Measurements from ENCODE around the gene PCYT2.
"Not testable (repeated sequence)": the region's sequence is repeated elsewhere in the genome, so short reads cannot be mapped to it uniquely, and the experiment has no call there.

Gene PCYT2

DNA sequence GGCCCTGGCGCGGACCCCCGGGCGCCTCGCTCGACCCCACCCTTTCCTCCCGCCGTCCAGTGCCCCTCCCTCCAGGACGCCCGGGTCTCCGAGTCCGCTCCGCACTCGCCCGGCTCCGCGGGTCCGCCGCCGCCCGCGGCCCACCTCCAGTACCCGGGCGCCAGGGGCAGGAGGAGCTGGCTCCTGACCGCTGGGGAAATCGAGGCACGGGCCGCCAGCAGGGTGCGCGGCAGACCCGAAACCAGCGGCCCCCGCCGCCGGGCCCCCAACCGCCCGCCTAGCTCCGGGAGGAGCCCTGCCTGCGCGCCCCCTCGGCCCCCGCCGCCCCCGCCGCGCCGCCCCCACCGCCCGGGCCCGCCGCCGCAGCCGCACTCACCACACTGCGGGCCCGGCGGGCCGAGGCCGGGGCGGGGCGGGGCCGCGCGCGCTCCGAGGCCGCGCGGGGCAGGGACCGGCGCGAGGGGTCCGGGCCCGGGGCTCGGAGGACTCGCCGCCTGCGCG is 16.0 kb upstream of the PCYT2 start:
- Mint-ChIP-seq H3K27ac (peak overlapping the region; percentile 79), H3K36me3 (ENCODE audit: low read depth) (peaks cover 3% of the 10 kb centered on the region), H3K4me1 (ENCODE audit: low read depth) (peaks cover 15% of the 10 kb centered on the region), H3K9me3 (no peaks in the 10 kb centered on the region), H3K4me3 (peak overlapping the region; percentile 57), H3K27me3 (ENCODE audit: low read depth) (peaks cover 3% of the 10 kb centered on the region)
- DNase-seq (ENCODE audit: low spot score) = peak; percentile 36

DNA sequence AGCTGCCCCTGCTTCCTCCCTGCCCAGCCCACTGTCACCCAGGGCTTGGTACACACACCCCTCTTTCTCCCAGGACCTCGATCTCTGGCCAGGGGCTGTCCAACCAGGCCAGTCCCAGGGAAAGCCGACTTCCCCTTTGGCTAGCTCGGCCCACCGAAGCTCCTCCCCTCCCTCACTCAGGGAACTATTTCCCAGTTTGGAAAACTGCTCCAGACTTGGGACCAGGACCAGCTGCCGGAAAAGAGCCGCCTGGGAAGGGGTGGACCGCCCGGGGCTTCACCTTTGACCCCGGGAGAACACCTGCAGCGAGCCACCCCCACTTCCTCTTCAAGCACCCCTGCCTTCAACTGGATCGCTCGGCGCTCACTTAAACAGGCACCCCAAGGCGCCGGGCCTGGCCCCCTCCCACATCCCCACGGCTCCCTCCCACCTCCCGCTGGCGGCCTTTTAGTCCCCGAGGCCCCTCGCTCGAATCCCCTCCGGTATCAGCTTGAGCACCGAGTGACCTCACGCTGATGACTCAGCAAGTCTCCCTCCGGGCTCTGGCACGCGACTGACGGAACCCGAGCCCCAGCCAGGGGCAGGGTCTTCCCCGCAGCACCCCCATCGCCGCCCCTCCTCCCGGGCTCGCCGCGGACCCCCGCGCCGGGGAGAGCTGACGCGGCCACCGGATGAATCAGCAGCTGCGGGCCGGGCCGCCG is 15.4 kb upstream of the PCYT2 start:
- Mint-ChIP-seq H3K27me3 (ENCODE audit: low read depth) (peaks cover 3% of the 10 kb centered on the region), H3K27ac (peak overlapping the region; percentile 87), H3K36me3 (ENCODE audit: low read depth) (peaks cover 5% of the 10 kb centered on the region), H3K9me3 (no peaks in the 10 kb centered on the region), H3K4me1 (ENCODE audit: low read depth) (peaks cover 15% of the 10 kb centered on the region), H3K4me3 (peak overlapping the region; percentile 94)
- DNase-seq (ENCODE audit: low spot score) = peak; percentile 63

DNA sequence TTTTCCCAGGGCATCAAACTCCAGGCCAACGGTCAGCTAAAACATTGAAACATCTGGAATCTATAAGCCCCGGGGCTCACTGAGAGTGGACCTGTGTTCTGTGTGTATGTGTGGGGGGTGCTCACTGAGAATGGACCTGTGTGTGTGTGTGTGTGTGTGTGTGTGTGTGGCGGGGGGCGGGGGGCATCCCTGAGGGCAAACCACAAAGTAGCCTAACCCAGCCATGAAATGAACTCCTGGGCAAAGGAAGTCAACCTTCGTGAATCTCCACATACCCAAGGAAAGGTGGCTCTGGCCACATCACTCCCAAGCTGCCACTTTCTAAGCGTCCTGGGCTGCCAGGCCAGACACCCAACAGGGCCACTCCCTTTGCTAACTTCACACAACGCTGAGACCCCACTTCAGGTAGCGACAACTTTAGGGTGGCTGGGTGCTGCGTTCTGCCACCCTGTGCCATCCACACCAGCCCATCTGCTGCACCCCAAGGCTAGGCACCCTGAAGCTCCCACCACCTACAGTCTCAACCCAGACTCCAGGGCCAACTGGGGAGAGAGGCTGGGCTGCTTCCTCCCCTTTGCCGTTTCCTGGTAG is 14.8 kb upstream of the PCYT2 start:
- peaks cover 3% of the 10 kb centered on the region for H3K27me3 Mint-ChIP-seq (ENCODE audit: low read depth)
- H3K4me1 Mint-ChIP-seq (ENCODE audit: low read depth) = peaks cover 15% of the 10 kb centered on the region
- DNase-seq (ENCODE audit: low spot score) = no peak
- peak overlapping the region; percentile 87 for H3K27ac Mint-ChIP-seq
- peak overlapping the region; percentile 94 for H3K4me3 Mint-ChIP-seq
- no peaks in the 10 kb centered on the region for H3K9me3 Mint-ChIP-seq
- H3K36me3 Mint-ChIP-seq (ENCODE audit: low read depth) = peaks cover 8% of the 10 kb centered on the region

DNA sequence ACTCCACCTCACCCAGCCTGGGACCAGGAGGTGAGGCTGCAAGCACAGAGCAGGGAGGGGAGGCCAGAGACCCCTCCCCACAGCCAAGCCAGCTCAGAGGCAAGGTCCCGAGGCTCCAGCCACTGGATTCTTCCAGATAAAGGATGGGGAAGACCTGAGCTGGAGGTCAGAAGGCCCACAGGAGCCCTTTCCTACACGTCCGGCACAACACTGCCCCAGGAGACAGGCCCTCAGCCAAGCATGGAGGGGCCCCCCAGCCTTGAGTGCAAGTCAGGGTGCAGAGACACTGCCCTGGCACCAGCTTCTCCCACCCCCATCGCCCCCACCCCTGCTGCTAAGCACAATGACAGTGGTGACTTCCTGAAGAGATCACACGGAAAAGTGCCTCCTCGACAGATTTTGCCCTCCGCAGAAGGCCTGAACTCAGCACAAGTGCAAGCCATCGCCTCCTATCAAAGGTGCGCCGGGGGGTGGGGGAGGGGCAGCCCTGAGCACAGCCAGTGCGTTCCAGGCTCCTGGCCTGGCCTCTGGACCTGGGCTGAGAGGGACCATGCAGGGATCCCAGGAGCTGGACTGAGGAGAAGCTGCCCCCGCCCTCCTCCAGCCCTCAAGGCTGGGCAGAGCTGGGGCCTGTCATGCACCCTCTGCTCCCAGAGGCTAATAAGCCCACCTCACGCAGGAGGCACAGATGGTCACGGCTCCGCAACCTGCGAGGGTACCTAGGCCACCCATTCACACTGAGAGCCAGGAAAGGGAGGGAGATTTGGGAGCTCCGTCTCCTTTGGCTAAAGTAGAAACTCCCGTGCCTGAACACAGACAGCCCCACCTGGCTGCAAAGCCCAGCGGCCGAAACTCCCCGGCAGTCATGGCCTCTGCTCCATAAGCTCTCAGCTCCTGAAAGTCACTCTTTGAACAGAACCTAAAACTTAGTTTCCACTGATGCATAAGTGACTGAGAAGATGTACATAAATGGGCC is 13.6 kb upstream of the PCYT2 start:
- no peak for DNase-seq (ENCODE audit: low spot score)
- Mint-ChIP-seq H3K9me3 (no peaks in the 10 kb centered on the region), H3K4me1 (ENCODE audit: low read depth) (peaks cover 17% of the 10 kb centered on the region), H3K27ac (peak overlapping the region; percentile 87), H3K36me3 (ENCODE audit: low read depth) (peaks cover 8% of the 10 kb centered on the region), H3K27me3 (ENCODE audit: low read depth) (peaks cover 3% of the 10 kb centered on the region), H3K4me3 (peak overlapping the region; percentile 66)

DNA sequence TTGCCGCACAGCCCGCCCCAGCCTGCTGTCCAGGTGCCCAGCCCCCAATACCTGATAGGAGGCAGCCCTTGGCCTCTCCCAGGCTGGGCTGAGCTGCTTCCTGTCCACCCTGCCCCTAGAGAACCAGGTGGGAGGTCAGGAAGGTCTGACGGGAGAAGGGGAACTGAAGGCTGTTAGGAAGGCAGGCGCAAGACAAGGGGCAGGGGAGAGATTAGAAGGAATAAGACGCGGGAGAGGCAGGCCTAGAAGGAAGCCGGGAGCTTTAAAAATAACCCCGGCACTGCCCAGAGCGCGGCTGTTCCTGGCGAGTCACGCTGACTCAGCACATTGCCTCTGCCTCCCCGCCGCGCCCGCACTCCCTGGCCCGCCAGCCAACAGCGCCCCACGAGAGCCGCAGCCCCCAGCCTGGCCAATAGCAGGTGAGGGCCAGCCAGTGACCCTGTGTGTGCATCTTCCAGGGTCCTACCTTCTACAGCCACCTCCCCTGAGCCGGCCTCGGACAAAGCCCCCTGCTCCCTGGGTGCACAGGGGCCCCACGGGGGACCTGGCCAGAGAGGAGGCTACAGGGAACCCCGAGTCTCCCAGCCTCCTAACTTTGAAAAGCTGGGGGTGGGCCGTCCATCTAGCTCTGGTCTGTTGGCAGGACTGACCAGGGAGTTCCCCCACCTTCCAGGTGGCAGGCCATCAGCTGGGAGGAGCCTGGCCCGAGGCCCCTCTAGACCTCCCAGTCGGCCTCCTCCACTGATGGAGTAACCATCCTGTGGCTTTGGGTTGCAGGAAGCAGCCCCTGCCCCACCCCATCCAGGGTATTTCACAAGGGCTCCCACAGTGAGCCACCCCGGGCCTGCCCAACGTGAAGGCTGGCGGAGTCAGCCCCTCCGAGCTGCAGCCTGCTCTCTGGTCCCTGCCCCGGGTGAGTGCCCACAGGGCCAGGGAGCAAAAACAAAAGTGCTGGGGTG is 12.4 kb upstream of the PCYT2 start:
- no peaks in the 10 kb centered on the region for H3K27me3 Mint-ChIP-seq (ENCODE audit: low read depth)
- peaks cover 12% of the 10 kb centered on the region for H3K36me3 Mint-ChIP-seq (ENCODE audit: low read depth)
- H3K9me3 Mint-ChIP-seq = no peaks in the 10 kb centered on the region
- no peak for DNase-seq (ENCODE audit: low spot score)
- peak overlapping the region; percentile 77 for H3K27ac Mint-ChIP-seq
- H3K4me1 Mint-ChIP-seq (ENCODE audit: low read depth) = peaks cover 27% of the 10 kb centered on the region
- peak overlapping the region; percentile 9 for H3K4me3 Mint-ChIP-seq

DNA sequence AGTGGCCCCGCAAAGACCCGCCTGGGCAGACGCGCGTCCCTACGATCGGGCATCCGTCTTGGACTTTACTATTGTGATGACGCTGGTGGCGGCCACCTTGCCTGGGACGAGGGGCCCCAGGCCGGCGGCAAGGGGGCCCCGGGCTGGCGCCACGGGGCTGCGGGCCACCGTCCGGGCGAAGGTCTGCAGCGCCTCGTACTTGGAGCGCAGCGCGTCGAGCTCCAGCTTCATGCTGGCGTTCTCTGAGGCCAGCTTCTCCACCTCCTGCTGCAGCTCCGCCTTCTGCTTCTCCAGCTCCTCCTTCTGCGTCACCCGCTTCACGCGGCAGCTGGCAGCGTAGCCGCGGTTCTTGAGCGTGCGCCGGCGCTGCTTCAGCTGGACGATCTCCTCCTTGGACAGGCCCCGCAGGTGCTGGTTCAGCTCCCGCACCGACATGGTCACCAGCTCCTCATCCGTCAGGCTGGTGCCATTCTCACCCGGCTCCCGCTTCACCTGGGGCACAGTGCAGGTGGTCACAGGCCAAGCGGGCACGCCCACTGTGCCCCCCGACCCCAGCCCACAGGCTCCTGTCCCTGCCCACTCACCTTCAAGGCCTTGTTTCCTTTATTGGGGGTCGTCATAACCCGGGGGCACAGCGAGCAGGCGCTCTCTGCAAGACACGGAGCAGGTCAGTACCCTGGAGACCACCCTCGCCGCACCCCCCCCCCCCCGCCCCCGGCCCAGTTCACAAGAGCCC is 11.5 kb upstream of the PCYT2 start:
- Mint-ChIP-seq H3K4me3 (no peak overlapping the region), H3K36me3 (ENCODE audit: low read depth) (peaks cover 12% of the 10 kb centered on the region), H3K27ac (no peak overlapping the region), H3K9me3 (no peaks in the 10 kb centered on the region), H3K27me3 (ENCODE audit: low read depth) (no peaks in the 10 kb centered on the region), H3K4me1 (ENCODE audit: low read depth) (peaks cover 31% of the 10 kb centered on the region)
- no peak for DNase-seq (ENCODE audit: low spot score)

DNA sequence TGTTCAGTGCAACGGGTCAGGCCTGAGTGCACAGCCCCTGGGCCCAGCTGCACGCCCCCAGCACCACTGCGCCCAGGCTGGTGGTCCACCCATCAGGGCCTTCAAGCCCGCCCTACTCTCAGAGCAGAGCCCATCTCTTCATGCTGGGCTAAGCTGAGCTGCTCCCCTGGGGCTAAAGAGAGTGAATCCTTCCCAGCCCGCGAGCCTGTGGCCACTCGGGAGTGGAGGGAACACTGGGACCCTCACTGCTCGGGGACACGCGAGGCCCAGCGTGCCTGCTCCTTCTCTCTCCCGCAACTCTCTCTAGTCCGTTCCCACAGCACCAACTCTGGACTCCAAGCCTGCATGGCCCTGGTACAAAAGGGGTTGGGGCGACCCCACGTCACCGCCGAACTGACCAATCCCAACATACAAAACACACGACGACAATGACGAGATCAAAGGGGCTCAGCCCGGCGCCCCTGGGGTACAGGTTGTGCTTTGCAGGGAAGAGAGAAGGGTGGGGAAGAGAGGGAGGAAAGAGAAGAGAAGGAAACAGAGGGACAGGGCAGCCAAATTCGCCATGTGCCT is 10.9 kb upstream of the PCYT2 start:
- H3K36me3 Mint-ChIP-seq (ENCODE audit: low read depth) = peaks cover 15% of the 10 kb centered on the region
- no peak for DNase-seq (ENCODE audit: low spot score)
- peak overlapping the region; percentile 26 for H3K27ac Mint-ChIP-seq
- no peak overlapping the region for H3K4me3 Mint-ChIP-seq
- H3K27me3 Mint-ChIP-seq (ENCODE audit: low read depth) = no peaks in the 10 kb centered on the region
- peaks cover 34% of the 10 kb centered on the region for H3K4me1 Mint-ChIP-seq (ENCODE audit: low read depth)
- H3K9me3 Mint-ChIP-seq = no peaks in the 10 kb centered on the region

DNA sequence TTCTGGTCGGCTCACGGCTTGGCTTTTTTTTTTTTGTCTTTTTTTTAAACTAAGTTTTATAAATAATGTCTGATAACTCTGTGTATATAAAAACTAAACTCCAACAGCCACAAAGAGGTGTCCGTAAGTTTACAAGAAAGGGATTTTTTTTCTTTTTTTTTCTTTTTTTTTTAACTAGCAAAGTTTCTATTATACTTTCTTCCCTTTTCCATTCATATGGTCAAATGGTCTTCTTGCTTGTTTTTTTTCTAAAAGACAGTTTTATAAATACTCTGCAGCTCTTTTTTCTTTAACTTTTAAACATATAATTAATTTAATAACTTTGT is 10.3 kb upstream of the PCYT2 start:
- H3K27me3 Mint-ChIP-seq (ENCODE audit: low read depth) = no peaks in the 10 kb centered on the region
- H3K36me3 Mint-ChIP-seq (ENCODE audit: low read depth) = peaks cover 19% of the 10 kb centered on the region
- no peak overlapping the region for H3K4me3 Mint-ChIP-seq
- no peak overlapping the region for H3K27ac Mint-ChIP-seq
- DNase-seq (ENCODE audit: low spot score) = no peak
- peaks cover 38% of the 10 kb centered on the region for H3K4me1 Mint-ChIP-seq (ENCODE audit: low read depth)
- H3K9me3 Mint-ChIP-seq = no peaks in the 10 kb centered on the region

DNA sequence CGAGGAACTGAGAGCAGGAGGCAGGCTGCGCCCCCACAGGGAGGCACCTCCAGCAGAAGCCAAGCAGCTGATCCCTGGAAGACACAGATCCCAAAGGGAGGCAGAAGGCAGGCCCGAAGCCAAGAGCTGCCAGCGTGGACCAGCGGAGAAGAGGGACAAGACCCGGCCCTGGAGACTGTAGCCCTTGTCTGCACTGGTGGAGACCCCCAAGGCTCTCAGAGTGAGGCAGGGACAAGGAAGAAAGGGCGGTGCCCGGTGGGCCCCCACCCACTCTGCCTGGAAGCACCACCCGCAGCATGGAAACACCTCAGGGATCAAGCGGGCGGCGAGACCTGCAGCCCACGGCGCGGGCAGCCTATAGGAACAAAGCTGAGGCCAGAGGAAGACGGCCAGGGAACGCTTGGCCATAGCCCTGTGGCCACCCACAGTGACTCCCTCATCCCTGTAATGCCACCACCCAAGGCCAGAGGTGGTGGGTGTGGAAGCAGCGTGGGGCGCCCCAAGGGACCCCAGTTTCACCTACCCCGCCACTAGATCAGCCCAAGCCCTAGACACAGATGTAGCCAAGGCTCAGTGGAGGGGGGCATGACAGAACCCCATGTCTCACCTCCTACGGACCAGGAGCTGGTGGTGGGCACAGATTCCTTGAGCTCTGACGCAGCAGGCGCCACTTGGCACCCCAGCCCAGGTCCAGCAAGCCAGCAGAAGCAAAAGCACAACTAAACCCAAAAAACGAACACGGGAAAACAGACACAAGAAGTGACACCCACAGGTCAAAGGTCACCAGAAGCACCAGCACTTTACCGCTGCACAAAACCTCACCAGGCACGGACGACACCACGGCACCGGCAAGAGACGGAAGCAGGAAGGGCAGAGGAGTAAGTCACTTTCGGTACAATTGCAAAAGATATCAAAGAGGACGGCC is 9.7 kb upstream of the PCYT2 start:
- Mint-ChIP-seq H3K27ac (no peak overlapping the region), H3K27me3 (ENCODE audit: low read depth) (no peaks in the 10 kb centered on the region), H3K4me1 (ENCODE audit: low read depth) (peaks cover 35% of the 10 kb centered on the region), H3K4me3 (no peak overlapping the region), H3K36me3 (ENCODE audit: low read depth) (peaks cover 19% of the 10 kb centered on the region), H3K9me3 (no peaks in the 10 kb centered on the region)
- DNase-seq (ENCODE audit: low spot score) = no peak

DNA sequence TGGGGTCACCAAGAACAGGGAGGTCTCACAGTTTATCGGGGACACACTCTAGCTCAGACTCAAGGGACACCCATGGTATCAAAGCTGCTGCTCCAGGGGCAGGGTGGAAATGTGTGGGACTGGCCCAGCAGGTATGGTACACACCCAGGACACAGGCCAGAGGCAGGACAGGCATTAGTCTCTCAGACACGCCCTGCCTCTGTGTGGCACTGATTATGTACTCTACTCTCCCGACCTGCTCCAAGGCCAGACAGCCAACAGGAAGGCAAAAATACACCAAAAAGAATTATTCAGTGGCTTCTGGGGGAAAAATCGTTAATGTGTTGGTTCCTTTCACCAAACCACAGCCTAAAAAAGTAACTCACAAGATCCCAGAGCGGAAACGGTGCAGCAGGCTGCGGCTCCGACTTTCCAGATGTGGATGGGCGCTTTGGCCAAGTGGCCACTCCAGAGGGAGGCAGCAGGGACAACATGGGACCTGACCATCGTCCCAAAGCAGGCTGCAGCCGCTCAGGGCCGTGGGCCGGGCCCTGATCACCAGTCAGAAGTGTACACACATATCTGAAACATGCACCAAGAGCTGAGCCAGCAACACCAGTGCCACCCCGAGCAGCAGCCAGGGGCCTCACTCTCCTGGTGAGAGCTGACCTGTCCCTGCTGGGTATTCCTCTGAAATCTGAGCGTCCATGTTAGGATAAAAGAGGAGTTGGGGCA is 7.8 kb upstream of the PCYT2 start:
- DNase-seq (ENCODE audit: low spot score) = no peak
- Mint-ChIP-seq H3K9me3 (no peaks in the 10 kb centered on the region), H3K4me1 (ENCODE audit: low read depth) (peaks cover 27% of the 10 kb centered on the region), H3K27me3 (ENCODE audit: low read depth) (no peaks in the 10 kb centered on the region), H3K27ac (peak overlapping the region; percentile 67), H3K36me3 (ENCODE audit: low read depth) (peaks cover 29% of the 10 kb centered on the region), H3K4me3 (peak overlapping the region; percentile 87)

DNA sequence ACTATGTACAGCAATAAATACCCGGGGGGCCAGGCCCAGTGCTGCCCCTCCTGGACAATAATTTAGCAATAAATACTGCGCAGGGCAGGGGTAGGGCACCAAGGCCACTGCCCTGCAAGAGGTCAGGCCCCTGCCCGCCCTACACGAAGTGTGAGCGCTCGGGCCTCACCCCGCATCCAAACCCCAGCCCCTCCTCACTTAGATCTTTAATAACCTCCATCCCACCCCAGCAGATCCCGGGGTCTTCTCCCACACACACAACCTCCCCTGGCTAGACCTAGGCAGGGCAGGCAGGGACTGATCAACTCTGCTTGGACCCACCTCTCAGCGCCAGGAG is 7.1 kb upstream of the PCYT2 start:
- Mint-ChIP-seq H3K36me3 (ENCODE audit: low read depth) (peaks cover 32% of the 10 kb centered on the region), H3K4me1 (ENCODE audit: low read depth) (peaks cover 27% of the 10 kb centered on the region), H3K4me3 (peak overlapping the region; percentile 87), H3K27ac (peak overlapping the region; percentile 89)
- not testable (repeated sequence) for H3K27me3 Mint-ChIP-seq (ENCODE audit: low read depth); DNase-seq (ENCODE audit: low spot score); H3K9me3 Mint-ChIP-seq

All from T-helper 2 cell treated with Interferon-gamma antibody and Interleukin-4, amounts not matched to agents 5 μg/mL and 100 μg/mL, for 36 hours (primary cell).